A549 (cell line): ENCODE measurements around the gene PRTN3. TPM values are rescaled to one million over a fixed set of nuclear protein-coding genes. Genes with fewer than 3 reads are reported as not detected.
"Not testable (repeated sequence)": the region's sequence is repeated elsewhere in the genome, so short reads cannot be mapped to it uniquely, and the experiment has no call there.

Experiments used
- ATAC-seq, 2 experiments: fragments of 200-7000 bp in 1 of 2; fragments of >200 bp in 1 of 2; cut with Nextera tagmentation in 1 of 2; cut with Tn5 transposase in 1 of 2; 3 replicates each; pipeline versions ENCODE4 v1.8.0 to v1.9.1; 2018 to 2020; ENCODE audit warnings: mild to moderate bottlenecking in 1 of 2, moderate library complexity in 1 of 2
- CTCF ChIA-PET: fragments of 300-600 bp; sonication (Branson Sonifier 250); formaldehyde crosslinking; extraction: SDS; loops from one replicate; lab custom pipeline; 2021; ENCODE audit warnings: antibody characterized with exemption, inconsistent platforms; lab: Yijun Ruan, JAX
- POLR2A ChIA-PET: fragments of 350-600 bp; formaldehyde crosslinking; extraction: SDS; loops from one replicate; lab custom pipeline; 2021; ENCODE audit warnings: antibody characterized with exemption, inconsistent platforms; lab: Yijun Ruan, JAX
- DNase-seq, 2 experiments: peaks; one replicate each; pipeline versions ENCODE4 v3.0.0 to v3.0.0-alpha.2; 2011 to 2016; ENCODE audit warnings: low read depth in 1 of 2, low spot score in 1 of 2
- FAIRE-seq: peaks from 2 replicates; lab custom pipeline; 2011; peaks lifted over from hg19 to GRCh38; lab: Jason Lieb, UNC
- H3K27ac ChIP-seq, 2 experiments: fragments of >200 bp; sonication (Bioruptor Twin); formaldehyde crosslinking; 3 replicates each; pipeline ENCODE4 v1.5.1; 2016 to 2017
- H3K4me1 ChIP-seq: fragments of >200 bp; sonication (Bioruptor Twin); formaldehyde crosslinking; 3 replicates; pipeline ENCODE4 v1.6.1; 2016
- H3K4me2 ChIP-seq: fragments of >200 bp; sonication (Bioruptor Twin); formaldehyde crosslinking; 3 replicates; pipeline ENCODE4 v1.6.1; 2016
- H3K4me3 ChIP-seq: fragments of >200 bp; sonication (Bioruptor Twin); formaldehyde crosslinking; 3 replicates; pipeline ENCODE4 v1.5.1; 2016
- H3K9me3 ChIP-seq: fragments of >200 bp; sonication (Bioruptor Twin); formaldehyde crosslinking; 3 replicates; pipeline ENCODE4 v1.6.1; 2016
- CBX2 ChIP-seq: fragments of 200-600 bp; sonication (generic); IDR thresholded peaks from 2 replicates; pipeline ENCODE4 v1.6.1; 2016; ENCODE audit warnings: low read depth, mild to moderate bottlenecking, borderline replicate concordance
- CHD2 ChIP-seq: fragments of 150-350 bp; IDR thresholded peaks from 2 replicates; pipeline ENCODE4 v1.6.1; 2014; ENCODE audit warnings: low read length; ENCODE audit not compliant: partially characterized antibody
- CHD4 ChIP-seq: fragments of 200-600 bp; sonication (generic); IDR thresholded peaks from 2 replicates; pipeline ENCODE4 v1.6.1; 2016; ENCODE audit warnings: antibody characterized with exemption, mild to moderate bottlenecking, borderline replicate concordance
- EP300 ChIP-seq, 2 experiments: fragments of >200 bp; sonication (Bioruptor Twin); formaldehyde crosslinking; IDR thresholded peaks; 2 replicates in 1 of 2; 3 replicates in 1 of 2; pipeline ENCODE4 v1.6.1; 2016 to 2017
- GATA3 ChIP-seq: IDR thresholded peaks from 2 replicates; pipeline ENCODE4 v1.6.1; 2012; ENCODE audit warnings: borderline replicate concordance
- HOXA7 ChIP-seq: fragments of 250-450 bp; sonication (Bioruptor Pico); IDR thresholded peaks from 2 replicates; pipeline ENCODE4 v1.5.0; 2020; ENCODE audit warnings: mild to moderate bottlenecking, moderate library complexity
- HOXB5 ChIP-seq: fragments of 250-450 bp; sonication (Bioruptor Pico); IDR thresholded peaks from 2 replicates; pipeline ENCODE4 v1.5.0; 2020; ENCODE audit warnings: mild to moderate bottlenecking, moderate library complexity
- JUN ChIP-seq, 2 experiments: fragments of >200 bp; sonication (Bioruptor Twin); formaldehyde crosslinking; IDR thresholded peaks; 2 replicates in 1 of 2; 3 replicates in 1 of 2; pipeline ENCODE4 v1.6.1; 2016 to 2017
- MAFK ChIP-seq: fragments of 450-650 bp; IDR thresholded peaks from 2 replicates; pipeline ENCODE4 v1.6.1; 2014; ENCODE audit not compliant: partially characterized antibody
- PHF8 ChIP-seq: fragments of 200-600 bp; sonication (generic); IDR thresholded peaks from 2 replicates; pipeline ENCODE4 v1.6.1; 2016; ENCODE audit warnings: low read depth, mild to moderate bottlenecking, antibody characterized with exemption, moderate library complexity, borderline replicate concordance
- RAD21 ChIP-seq, 2 experiments: fragments of >200 bp in 1 of 2; sonication (Bioruptor Twin) in 1 of 2; formaldehyde crosslinking in 1 of 2; IDR thresholded peaks in 1 of 2; conservative IDR thresholded peaks in 1 of 2; 2 replicates in 1 of 2; 3 replicates in 1 of 2; pipeline ENCODE4 v1.6.1; 2012 to 2018; ENCODE audit warnings: inconsistent platforms in 1 of 2
- RARB ChIP-seq: fragments of 250-450 bp; sonication (Bioruptor Pico); IDR thresholded peaks from 2 replicates; pipeline ENCODE4 v1.8.0; 2021; ENCODE audit warnings: mild to moderate bottlenecking, moderate library complexity
- RCOR1 ChIP-seq: fragments of 150-350 bp; IDR thresholded peaks from 2 replicates; pipeline ENCODE4 v1.6.1; 2014; ENCODE audit warnings: antibody characterized with exemption, low read length, low read depth
- RFX5 ChIP-seq: fragments of 450-650 bp; IDR thresholded peaks from 2 replicates; pipeline ENCODE4 v1.7.1; 2014; ENCODE audit warnings: antibody characterized with exemption, mild to moderate bottlenecking, moderate library complexity
- SREBF2 ChIP-seq: fragments of 450-650 bp; IDR thresholded peaks from 2 replicates; pipeline ENCODE4 v1.6.1; 2014; ENCODE audit warnings: mild to moderate bottlenecking, moderate library complexity
- ZFP36 ChIP-seq: fragments of 450-650 bp; IDR thresholded peaks from 2 replicates; pipeline ENCODE4 v1.6.1; 2014; ENCODE audit warnings: borderline replicate concordance; ENCODE audit not compliant: partially characterized antibody
- WGBS: methylation state at CpG from one replicate; pipeline ENCODE4 v1.1.6; 2017; ENCODE audit errors: missing lambda C conversion rate; 5-methylcytosine and 5-hydroxymethylcytosine counted together
- polyA plus RNA-seq, 4 experiments: library from polyadenylated mRNA; depleted of rRNA in 3 of 4; stranded (reverse); fragments of >200 nt; fragmentation: RNase III in 1 of 4; extraction: RNeasy Plus Mini Kit Qiagen cat#74134 plus additional on column Dnase treatment in 1 of 4; gene quantifications; 2 replicates in 3 of 4; 3 replicates in 1 of 4; pipeline ENCODE4 v1.2.3, GENCODE V29; 2011 to 2017
- TF ChIP-seq, protein P1 (sequence below): fragments of 250-450 bp; sonication (Bioruptor Pico); IDR thresholded peaks from 2 replicates; pipeline ENCODE4 v1.5.0; 2020; ENCODE audit warnings: low read depth, mild to moderate bottlenecking, moderate library complexity
- TF ChIP-seq, protein P2 (sequence below): IDR thresholded peaks from 2 replicates; pipeline ENCODE4 v1.6.1; 2012
- TF ChIP-seq, protein P3 (sequence below): fragments of >200 bp; sonication (Bioruptor Twin); formaldehyde crosslinking; IDR thresholded peaks from 3 replicates; pipeline ENCODE4 v1.6.1; 2016
- TF ChIP-seq, protein P4 (sequence below): fragments of >200 bp; sonication (Bioruptor Twin); formaldehyde crosslinking; IDR thresholded peaks from 3 replicates; pipeline ENCODE4 v1.5.1; 2016
- TF ChIP-seq, protein P5 (sequence below): IDR thresholded peaks from 2 replicates; pipeline ENCODE4 v1.6.1; 2012
- TF ChIP-seq, protein P6 (sequence below): fragments of >200 bp; sonication (Bioruptor Twin); formaldehyde crosslinking; IDR thresholded peaks from 2 replicates; pipeline ENCODE4 v1.6.1; 2016

Gene PRTN3
- polyA plus RNA-seq, 2 of the 4 experiments (the other 2 are of a cell fraction), result 0.21 to 0.39 TPM

DNA sequence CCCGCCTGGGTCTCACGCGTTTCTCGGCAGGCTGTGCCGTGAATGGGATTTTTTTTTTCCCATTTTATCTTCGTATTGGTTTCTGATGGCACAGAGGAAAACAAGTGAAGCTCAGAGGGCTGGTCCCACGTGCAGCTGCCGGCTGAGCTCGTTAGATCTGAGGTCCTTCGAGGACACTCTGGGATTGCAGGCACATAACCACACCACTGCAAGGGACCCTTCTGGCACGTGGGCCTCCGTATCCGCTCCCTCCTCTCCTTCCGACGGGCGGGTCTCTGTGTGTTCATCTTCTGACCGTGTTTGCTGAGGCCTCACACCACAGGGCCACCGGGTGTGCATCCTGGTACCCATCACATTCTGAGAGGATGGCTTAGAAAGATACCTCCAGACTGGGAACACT lies 35.3 kb downstream of the PRTN3 start:
- ATAC-seq (no peak), DNase-seq (no peak)
- TF ChIP-seq ZFP36, result no peak
- TF ChIP-seq PHF8, result no peak
- TF ChIP-seq SREBF2, result no peak
- no peak for TF ChIP-seq RAD21 (conservative IDR thresholded peaks at IDR 0.05 in 1 of 2, IDR thresholded peaks at IDR 0.05 in 1 of 2)
- TF ChIP-seq, protein P1, sequence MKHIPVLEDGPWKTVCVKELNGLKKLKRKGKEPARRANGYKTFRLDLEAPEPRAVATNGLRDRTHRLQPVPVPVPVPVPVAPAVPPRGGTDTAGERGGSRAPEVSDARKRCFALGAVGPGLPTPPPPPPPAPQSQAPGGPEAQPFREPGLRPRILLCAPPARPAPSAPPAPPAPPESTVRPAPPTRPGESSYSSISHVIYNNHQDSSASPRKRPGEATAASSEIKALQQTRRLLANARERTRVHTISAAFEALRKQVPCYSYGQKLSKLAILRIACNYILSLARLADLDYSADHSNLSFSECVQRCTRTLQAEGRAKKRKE (CRISPR knock-in tag), result no peak
- TF ChIP-seq RARB (CRISPR knock-in tag), result no peak
- no peak for TF ChIP-seq HOXB5 (CRISPR knock-in tag)
- no peak for TF ChIP-seq HOXA7 (CRISPR knock-in tag)
- TF ChIP-seq, all 56 proteins: peak for 0
- H3K9me3 ChIP-seq, result no peaks in the 10 kb centered on the region
- H3K27ac ChIP-seq, result no peak overlapping the region
- H3K4me3 ChIP-seq, result no peak overlapping the region
- POLR2A ChIA-PET, result no interaction called here
- no peak overlapping the region for H3K4me2 ChIP-seq
- no peak for FAIRE-seq
- CTCF ChIA-PET, result interaction anchor here (1.6 kb wide), 1 partner anchor 20 kb away, joined by 3 read pairs; no protein-coding TSS in a partner anchor
- H3K4me1 ChIP-seq, result peaks cover 20% of the 10 kb centered on the region
- WGBS, result 69% methylated on average over 14 of the region's 18 CpGs

DNA sequence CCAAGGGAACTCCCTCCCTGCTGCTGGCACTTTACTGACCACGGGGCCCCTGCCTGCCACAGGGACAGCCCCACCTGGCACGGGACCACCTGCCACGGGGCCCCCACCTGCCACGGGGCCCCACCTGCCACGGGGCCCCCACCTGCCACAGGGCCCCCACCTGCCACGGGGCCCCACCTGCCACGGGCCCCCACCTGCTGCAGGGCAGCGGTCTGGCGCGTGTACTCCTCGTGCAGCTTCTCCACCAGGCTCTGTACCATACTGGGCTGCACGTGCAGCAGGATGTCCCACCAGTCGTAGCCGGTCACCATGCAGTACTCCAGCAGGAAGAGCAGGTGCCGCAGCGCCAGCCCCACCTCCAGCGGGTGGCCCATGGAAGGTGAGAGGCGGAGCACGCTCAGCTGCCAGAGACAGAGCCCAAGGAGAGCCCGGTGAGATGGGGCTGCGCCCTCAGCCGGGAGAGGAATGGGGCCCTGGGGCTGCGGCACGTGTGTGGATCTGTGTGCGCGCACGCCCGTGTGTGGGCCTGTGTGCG lies 36.0 kb downstream of the PRTN3 start:
- FAIRE-seq (no peak), DNase-seq (no peak), ATAC-seq (no peak)
- ChIA-PET CTCF (interaction anchor here (1.6 kb wide), 1 partner anchor 21 kb away, joined by 3 read pairs; no protein-coding TSS in a partner anchor), POLR2A (no interaction called here)
- 84% methylated on average over 13 of the region's 29 CpGs for WGBS
- H3K4me2 ChIP-seq, result no peak overlapping the region
- H3K9me3 ChIP-seq, result no peaks in the 10 kb centered on the region
- H3K27ac ChIP-seq, result no peak overlapping the region
- TF ChIP-seq GATA3, result no peak
- TF ChIP-seq CBX2, result no peak
- TF ChIP-seq, protein P2, sequence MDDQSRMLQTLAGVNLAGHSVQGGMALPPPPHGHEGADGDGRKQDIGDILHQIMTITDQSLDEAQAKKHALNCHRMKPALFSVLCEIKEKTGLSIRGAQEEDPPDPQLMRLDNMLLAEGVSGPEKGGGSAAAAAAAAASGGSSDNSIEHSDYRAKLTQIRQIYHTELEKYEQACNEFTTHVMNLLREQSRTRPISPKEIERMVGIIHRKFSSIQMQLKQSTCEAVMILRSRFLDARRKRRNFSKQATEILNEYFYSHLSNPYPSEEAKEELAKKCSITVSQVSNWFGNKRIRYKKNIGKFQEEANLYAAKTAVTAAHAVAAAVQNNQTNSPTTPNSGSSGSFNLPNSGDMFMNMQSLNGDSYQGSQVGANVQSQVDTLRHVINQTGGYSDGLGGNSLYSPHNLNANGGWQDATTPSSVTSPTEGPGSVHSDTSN, result no peak
- TF ChIP-seq MAFK, result no peak
- TF ChIP-seq JUN (IDR thresholded peaks at IDR 0.05), result no peak
- TF ChIP-seq RCOR1, result no peak
- TF ChIP-seq RFX5, result no peak
- TF ChIP-seq, protein P3, sequence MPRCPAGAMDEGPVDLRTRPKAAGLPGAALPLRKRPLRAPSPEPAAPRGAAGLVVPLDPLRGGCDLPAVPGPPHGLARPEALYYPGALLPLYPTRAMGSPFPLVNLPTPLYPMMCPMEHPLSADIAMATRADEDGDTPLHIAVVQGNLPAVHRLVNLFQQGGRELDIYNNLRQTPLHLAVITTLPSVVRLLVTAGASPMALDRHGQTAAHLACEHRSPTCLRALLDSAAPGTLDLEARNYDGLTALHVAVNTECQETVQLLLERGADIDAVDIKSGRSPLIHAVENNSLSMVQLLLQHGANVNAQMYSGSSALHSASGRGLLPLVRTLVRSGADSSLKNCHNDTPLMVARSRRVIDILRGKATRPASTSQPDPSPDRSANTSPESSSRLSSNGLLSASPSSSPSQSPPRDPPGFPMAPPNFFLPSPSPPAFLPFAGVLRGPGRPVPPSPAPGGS, result no peak
- TF ChIP-seq PHF8, result no peak
- TF ChIP-seq EP300 (IDR thresholded peaks at IDR 0.05), result no peak
- no peak for TF ChIP-seq CHD2
- no peak for TF ChIP-seq CHD4
- TF ChIP-seq RARB (CRISPR knock-in tag), result no peak
- TF ChIP-seq, protein P4, sequence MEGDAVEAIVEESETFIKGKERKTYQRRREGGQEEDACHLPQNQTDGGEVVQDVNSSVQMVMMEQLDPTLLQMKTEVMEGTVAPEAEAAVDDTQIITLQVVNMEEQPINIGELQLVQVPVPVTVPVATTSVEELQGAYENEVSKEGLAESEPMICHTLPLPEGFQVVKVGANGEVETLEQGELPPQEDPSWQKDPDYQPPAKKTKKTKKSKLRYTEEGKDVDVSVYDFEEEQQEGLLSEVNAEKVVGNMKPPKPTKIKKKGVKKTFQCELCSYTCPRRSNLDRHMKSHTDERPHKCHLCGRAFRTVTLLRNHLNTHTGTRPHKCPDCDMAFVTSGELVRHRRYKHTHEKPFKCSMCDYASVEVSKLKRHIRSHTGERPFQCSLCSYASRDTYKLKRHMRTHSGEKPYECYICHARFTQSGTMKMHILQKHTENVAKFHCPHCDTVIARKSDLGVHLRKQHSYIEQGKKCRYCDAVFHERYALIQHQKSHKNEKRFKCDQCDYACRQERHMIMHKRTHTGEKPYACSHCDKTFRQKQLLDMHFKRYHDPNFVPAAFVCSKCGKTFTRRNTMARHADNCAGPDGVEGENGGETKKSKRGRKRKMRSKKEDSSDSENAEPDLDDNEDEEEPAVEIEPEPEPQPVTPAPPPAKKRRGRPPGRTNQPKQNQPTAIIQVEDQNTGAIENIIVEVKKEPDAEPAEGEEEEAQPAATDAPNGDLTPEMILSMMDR, result no peak
- TF ChIP-seq, protein P5, sequence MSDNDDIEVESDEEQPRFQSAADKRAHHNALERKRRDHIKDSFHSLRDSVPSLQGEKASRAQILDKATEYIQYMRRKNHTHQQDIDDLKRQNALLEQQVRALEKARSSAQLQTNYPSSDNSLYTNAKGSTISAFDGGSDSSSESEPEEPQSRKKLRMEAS, result no peak
- TF ChIP-seq, protein P6, sequence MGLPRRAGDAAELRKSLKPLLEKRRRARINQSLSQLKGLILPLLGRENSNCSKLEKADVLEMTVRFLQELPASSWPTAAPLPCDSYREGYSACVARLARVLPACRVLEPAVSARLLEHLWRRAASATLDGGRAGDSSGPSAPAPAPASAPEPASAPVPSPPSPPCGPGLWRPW, result no peak
- TF ChIP-seq SREBF2, result no peak
- peaks cover 14% of the 10 kb centered on the region for H3K4me1 ChIP-seq
- no peak overlapping the region for H3K4me3 ChIP-seq

DNA sequence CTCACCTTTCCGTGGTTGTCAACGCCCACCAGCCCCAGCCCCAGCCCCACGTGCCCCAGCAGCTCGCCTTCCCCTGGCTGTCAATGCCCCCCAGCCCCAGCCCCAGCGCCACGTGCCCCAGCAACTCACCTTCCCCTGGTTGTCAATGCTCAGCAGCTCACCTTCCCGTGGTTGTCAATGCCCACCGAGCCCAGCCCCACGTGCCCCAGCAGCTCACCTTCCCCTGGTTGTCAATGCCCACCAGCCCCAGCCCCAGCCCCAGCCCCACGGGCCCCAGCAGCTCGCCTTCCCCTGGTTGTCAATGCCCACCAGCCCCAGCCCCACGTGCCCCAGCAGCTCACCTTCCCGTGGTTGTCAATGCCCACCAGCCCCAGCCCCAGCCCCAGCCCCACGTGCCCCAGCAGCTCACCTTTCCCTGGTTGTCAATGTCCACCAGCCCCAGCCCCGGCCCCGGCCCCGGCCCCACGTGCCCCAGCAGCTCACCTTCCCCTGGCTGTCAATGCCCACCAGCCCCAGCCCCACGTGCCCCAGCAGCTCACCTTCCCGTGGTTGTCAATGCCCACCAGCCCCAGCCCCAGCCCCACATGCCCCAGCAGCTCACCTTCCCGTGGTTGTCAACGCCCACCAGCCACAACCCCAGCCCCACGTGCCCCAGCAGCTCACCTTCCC lies 37.3 kb downstream of the PRTN3 start:
- FAIRE-seq, H3K4me1 ChIP-seq, H3K27ac ChIP-seq, H3K4me3 ChIP-seq, H3K4me2 ChIP-seq, DNase-seq, H3K9me3 ChIP-seq, ATAC-seq: not testable (repeated sequence)
- CTCF ChIA-PET, result interaction anchor here (0.9 to 1.8 kb wide), 4 partner anchors 14 to 43 kb away, joined by 3 to 5 read pairs (median 4); partner anchors contain the start of genes MED16 and RNU6-9
- WGBS, result 60% methylated on average over 2 of the region's 23 CpGs
- POLR2A ChIA-PET, result interaction anchor here (0.6 kb wide), 1 partner anchor 55 kb away, joined by 5 read pairs; no protein-coding TSS in a partner anchor
